Hepatocyte (in vitro differentiated cells): ENCODE results near the gene TMEFF2.

ENCODE experiments used
- EZH2 ChIP-seq: fragments of 200-600 bp; sonication (generic); IDR thresholded peaks from 2 replicates; pipeline ENCODE4 v1.6.1; 2016; ENCODE audit warnings: antibody characterized with exemption, mild to moderate bottlenecking, borderline replicate concordance
- EZH2phosphoT487 ChIP-seq: fragments of 200-600 bp; sonication (generic); IDR thresholded peaks from one replicate; pipeline ENCODE4 v1.6.1; 2018; ENCODE audit warnings: antibody characterized with exemption, mild to moderate bottlenecking, low read depth, moderate library complexity; ENCODE audit not compliant: unreplicated experiment, severe bottlenecking
- TF ChIP-seq, protein P1 (sequence below): fragments of 200-600 bp; sonication (generic); IDR thresholded peaks from 2 replicates; pipeline ENCODE4 v1.5.1; 2016; ENCODE audit warnings: antibody characterized with exemption, mild to moderate bottlenecking; ENCODE audit not compliant: poor library complexity

DNA sequence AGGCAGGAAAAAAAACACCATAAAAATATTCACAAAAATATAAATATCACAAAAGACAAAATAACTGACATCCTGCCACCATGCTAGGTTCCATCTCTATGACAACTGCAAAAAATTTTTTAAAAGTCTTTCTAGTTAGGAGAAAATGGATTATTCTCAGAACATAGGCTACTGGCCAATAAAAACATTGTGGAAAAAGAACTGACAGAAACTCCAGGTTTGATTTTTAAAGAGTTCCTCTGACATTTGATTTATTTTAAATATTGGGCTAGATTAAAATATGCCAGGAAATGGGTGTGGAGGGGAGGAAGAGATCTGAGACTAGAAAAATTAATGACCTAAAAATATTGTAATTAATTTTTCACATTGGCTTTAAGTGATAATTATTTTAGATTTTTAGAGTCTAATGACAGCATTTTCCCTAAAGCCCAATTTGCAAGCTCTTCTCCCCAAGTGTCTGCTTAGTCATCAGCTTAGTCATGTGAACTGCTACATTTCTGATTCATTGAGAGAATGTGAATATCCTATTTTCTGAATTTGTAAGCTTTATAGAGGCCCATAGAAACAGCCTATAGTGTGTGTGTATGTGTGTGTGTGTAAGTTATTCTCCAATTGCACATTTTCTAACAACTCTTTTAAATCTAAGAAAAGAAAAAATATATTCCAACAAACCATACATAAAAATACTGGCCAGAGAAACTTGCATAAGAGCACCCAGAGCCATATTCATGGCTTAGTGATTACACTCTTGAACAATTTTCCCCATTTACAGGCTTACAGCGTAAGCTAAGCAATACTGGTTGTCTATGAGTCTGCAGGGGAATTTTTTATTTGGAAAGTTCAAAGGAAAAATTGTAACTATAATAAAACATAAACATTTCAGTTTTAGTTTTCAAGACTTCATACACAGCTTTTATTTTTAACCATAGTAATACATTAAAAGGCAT is 48.4 kb downstream of the TMEFF2 start:
- TF ChIP-seq EZH2 (no peak), EZH2phosphoT487 (no peak)
- TF ChIP-seq, protein P1, sequence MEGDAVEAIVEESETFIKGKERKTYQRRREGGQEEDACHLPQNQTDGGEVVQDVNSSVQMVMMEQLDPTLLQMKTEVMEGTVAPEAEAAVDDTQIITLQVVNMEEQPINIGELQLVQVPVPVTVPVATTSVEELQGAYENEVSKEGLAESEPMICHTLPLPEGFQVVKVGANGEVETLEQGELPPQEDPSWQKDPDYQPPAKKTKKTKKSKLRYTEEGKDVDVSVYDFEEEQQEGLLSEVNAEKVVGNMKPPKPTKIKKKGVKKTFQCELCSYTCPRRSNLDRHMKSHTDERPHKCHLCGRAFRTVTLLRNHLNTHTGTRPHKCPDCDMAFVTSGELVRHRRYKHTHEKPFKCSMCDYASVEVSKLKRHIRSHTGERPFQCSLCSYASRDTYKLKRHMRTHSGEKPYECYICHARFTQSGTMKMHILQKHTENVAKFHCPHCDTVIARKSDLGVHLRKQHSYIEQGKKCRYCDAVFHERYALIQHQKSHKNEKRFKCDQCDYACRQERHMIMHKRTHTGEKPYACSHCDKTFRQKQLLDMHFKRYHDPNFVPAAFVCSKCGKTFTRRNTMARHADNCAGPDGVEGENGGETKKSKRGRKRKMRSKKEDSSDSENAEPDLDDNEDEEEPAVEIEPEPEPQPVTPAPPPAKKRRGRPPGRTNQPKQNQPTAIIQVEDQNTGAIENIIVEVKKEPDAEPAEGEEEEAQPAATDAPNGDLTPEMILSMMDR: no peak
